SU-DHL-6 (cell line): ENCODE data around the gene OR2AG2.

Source experiments
- H2AFZ ChIP-seq: fragments of 200-600 bp; sonication (generic); 2 replicates; pipeline ENCODE4 v1.6.1; 2014; ENCODE audit warnings: low read depth, mild to moderate bottlenecking, moderate library complexity, mixed read lengths, antibody characterized with exemption, low read length; ENCODE audit not compliant: severe bottlenecking
- H3F3A ChIP-seq: fragments of 200-600 bp; shearing (Covaris generic); 2 replicates; pipeline ENCODE4 v1.6.0; 2016; ENCODE audit warnings: antibody characterized with exemption, mild to moderate bottlenecking; ENCODE audit not compliant: insufficient read depth
- H3K27ac ChIP-seq: fragments of 200-600 bp; sonication (generic); 2 replicates; pipeline ENCODE4 v1.5.1; 2016; ENCODE audit warnings: low read depth, mild to moderate bottlenecking, low read length, moderate library complexity, mixed read lengths
- H3K27me3 ChIP-seq: fragments of 200-600 bp; sonication (generic), shearing (Covaris generic); 2 replicates; pipeline ENCODE4 v1.6.0; 2014; ENCODE audit warnings: mild to moderate bottlenecking, low read length
- H3K36me3 ChIP-seq: fragments of 200-600 bp; sonication (generic); 2 replicates; pipeline ENCODE4 v1.6.1; 2014; ENCODE audit warnings: mild to moderate bottlenecking, low read length, mixed read lengths
- H3K4me2 ChIP-seq: fragments of 300-600, 200-600 bp; shearing (Covaris generic), sonication (generic); 2 replicates; pipeline ENCODE4 v1.6.0; 2014; ENCODE audit warnings: low read length, low read depth, mild to moderate bottlenecking; ENCODE audit not compliant: poor library complexity, severe bottlenecking
- H3K4me3 ChIP-seq: fragments of 200-600 bp; sonication (generic); 2 replicates; pipeline ENCODE4 v1.5.1; 2014; ENCODE audit warnings: antibody characterized with exemption, low read length, mild to moderate bottlenecking, mixed read lengths; ENCODE audit not compliant: insufficient read depth, poor library complexity, severe bottlenecking
- H3K79me2 ChIP-seq: fragments of 200-600 bp; sonication (generic); 2 replicates; pipeline ENCODE4 v1.6.1; 2014; ENCODE audit warnings: mild to moderate bottlenecking, low read length, moderate library complexity; ENCODE audit not compliant: insufficient read depth
- H3K9ac ChIP-seq: fragments of 200-600 bp; sonication (generic); 2 replicates; pipeline ENCODE4 v1.7.0; 2014; ENCODE audit warnings: mild to moderate bottlenecking, low read length
- H3K9me2 ChIP-seq: fragments of 200-600 bp; sonication (generic); replicated peaks from 2 replicates; pipeline ENCODE4 v1.6.1; 2014; ENCODE audit warnings: low read length; ENCODE audit not compliant: insufficient read depth
- H3K9me3 ChIP-seq: fragments of 200-600 bp; sonication (generic); 2 replicates; pipeline ENCODE4 v1.6.1; 2014; ENCODE audit warnings: low read length, mixed read lengths; ENCODE audit not compliant: insufficient read depth
- H4K20me1 ChIP-seq: fragments of 200-600 bp; sonication (generic); 2 replicates; pipeline ENCODE4 v1.6.1; 2014; ENCODE audit warnings: low read depth, mild to moderate bottlenecking, antibody characterized with exemption, low read length, moderate library complexity, mixed read lengths
- CTCF ChIP-seq: fragments of 200-600 bp; sonication (generic); IDR thresholded peaks from one replicate; pipeline ENCODE4 v1.5.1; 2017; ENCODE audit warnings: antibody characterized with exemption, mild to moderate bottlenecking, low read length, moderate library complexity; ENCODE audit not compliant: insufficient read depth, poor library complexity, severe bottlenecking
- EZH2phosphoT487 ChIP-seq: fragments of 200-600 bp; sonication (generic), shearing (Covaris generic); conservative IDR thresholded peaks from 2 replicates; pipeline ENCODE4 v1.6.1; 2018; ENCODE audit warnings: mild to moderate bottlenecking, antibody characterized with exemption, low read length, moderate library complexity, mixed read lengths

OR2AG2 gene

GRCh38 chr11:6746626-6747025 lies 25.1 kb downstream of the OR2AG2 start:
- H3K27ac ChIP-seq = no peak overlapping the region
- H3K9me3 ChIP-seq = no peaks in the 10 kb centered on the region
- H3K27me3 ChIP-seq = no peaks in the 10 kb centered on the region
- H3K9ac ChIP-seq = no peak overlapping the region
- no peaks in the 10 kb centered on the region for H3K79me2 ChIP-seq
- H3K4me2 ChIP-seq = no peak overlapping the region
- H3K36me3 ChIP-seq = no peaks in the 10 kb centered on the region
- TF ChIP-seq CTCF = no peak
- TF ChIP-seq EZH2phosphoT487 = no peak
- no peak overlapping the region for H3K4me3 ChIP-seq
- H3F3A ChIP-seq = no peaks in the 10 kb centered on the region
- H4K20me1 ChIP-seq = no peaks in the 10 kb centered on the region
- no peak overlapping the region for H2AFZ ChIP-seq
- H3K9me2 ChIP-seq = no peaks in the 10 kb centered on the region

DNA sequence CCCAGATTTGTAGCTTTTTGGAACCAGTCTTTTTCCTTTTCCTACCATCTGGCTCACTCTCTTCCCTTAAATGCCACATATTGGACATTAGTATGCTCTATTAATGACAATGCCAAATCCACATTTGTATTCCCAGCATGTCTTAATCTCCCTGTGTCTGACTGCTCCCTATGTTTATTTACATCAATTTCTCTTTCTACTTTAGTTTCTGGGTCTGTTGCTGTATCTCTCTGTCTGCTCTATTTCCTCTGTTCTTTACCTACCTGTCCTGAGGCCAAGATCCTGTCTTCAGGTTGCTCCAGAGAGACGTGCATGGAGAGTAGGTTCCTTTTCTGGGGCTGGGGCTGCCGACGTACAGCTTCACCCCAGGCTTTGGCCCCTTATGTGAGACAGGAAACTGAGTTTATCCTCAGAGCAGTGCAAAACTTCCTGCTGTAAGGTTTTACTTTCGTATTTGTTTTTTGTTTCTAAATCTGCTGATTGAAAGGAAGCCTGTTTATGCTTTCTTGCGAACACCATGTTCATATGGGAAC lies 25.6 kb downstream of the OR2AG2 start:
- H3K9me2 ChIP-seq = no peaks in the 10 kb centered on the region
- H3K27me3 ChIP-seq = no peaks in the 10 kb centered on the region
- H3F3A ChIP-seq = no peaks in the 10 kb centered on the region
- no peak overlapping the region for H3K4me3 ChIP-seq
- H2AFZ ChIP-seq = no peak overlapping the region
- no peak overlapping the region for H3K4me2 ChIP-seq
- no peaks in the 10 kb centered on the region for H3K36me3 ChIP-seq
- H3K79me2 ChIP-seq = no peaks in the 10 kb centered on the region
- no peak overlapping the region for H3K27ac ChIP-seq
- no peak overlapping the region for H3K9ac ChIP-seq
- H3K9me3 ChIP-seq = no peaks in the 10 kb centered on the region
- TF ChIP-seq EZH2phosphoT487 = no peak
- TF ChIP-seq CTCF = no peak
- H4K20me1 ChIP-seq = no peaks in the 10 kb centered on the region

GRCh38 chr11:6745465-6746015 lies 26.2 kb downstream of the OR2AG2 start:
- Histone ChIP-seq H3F3A (no peaks in the 10 kb centered on the region), H3K9ac (no peak overlapping the region), H3K27me3 (no peaks in the 10 kb centered on the region), H3K4me2 (no peak overlapping the region), H4K20me1 (no peaks in the 10 kb centered on the region), H3K79me2 (no peaks in the 10 kb centered on the region), H3K27ac (no peak overlapping the region), H3K9me3 (no peaks in the 10 kb centered on the region), H3K9me2 (no peaks in the 10 kb centered on the region), H3K4me3 (no peak overlapping the region), H2AFZ (no peak overlapping the region), H3K36me3 (no peaks in the 10 kb centered on the region)
- TF ChIP-seq EZH2phosphoT487 (no peak), CTCF (no peak)
